Measurements from ENCODE around the gene NDRG4. TPM values are rescaled to one million over a fixed set of nuclear protein-coding genes. Genes with fewer than 3 reads are reported as not detected.
A peak's percentile ranks its signal among the peaks of the same experiment; 100 is the strongest.
"Not testable (repeated sequence)": the region's sequence is repeated elsewhere in the genome, so short reads cannot be mapped to it uniquely, and the experiment has no call there.

NDRG4 gene
- total RNA-seq, 2 donors from 2014 or later = 5.2 TPM

DNA sequence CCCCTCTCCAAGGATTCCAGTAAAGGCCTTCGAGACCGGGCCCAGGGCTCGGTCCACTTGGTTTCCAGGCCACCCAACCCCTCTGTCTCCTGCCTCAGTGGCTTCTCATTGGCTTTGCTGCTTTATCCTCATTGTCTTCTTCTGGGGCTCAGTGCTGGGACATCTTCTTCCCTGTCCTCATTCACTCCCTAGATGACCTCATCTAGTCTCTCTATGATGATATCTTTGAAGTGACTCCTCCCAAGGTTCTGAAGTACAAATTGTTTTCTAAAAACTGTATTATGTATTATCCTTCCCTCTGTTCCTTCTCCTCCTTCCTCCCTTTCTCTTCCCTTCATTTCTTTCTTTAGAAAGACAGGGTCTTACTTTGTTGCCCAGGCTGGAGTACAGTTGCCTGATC, 27.1 kb upstream of the NDRG4 start:
- Mint-ChIP-seq H3K9me3 (no peaks in the 10 kb centered on the region), H3K4me1 (ENCODE audit: low read depth) (no peaks in the 10 kb centered on the region), H3K4me3 (no peak overlapping the region), H3K27me3 (ENCODE audit: low read depth) (peaks cover 32% of the 10 kb centered on the region), H3K36me3 (ENCODE audit: insufficient read depth in 2 of 2) (no peaks in the 10 kb centered on the region), H3K27ac (no peak overlapping the region)
- no peak for ATAC-seq (replicated peaks in 1 of 2)
- no peak for DNase-seq

DNA sequence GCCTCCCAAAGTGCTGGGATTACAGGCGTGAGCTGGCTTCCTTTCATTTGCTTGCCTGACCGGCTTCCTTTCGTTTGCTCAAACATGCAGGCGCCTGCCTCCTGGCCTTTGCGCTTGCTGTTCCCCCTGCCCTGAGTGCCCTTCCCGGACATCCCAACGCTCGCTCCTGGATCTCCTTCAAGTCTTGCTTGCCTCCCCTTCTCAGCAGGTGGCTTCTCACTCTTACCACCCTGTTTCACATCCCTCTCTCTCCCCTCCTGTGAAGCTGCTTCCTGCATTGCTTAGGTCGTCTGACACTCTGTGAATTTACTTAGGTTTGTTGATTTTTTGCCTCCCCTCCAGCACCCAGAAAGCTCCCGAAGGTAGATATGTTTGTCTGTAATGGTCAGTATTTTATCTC, 25.6 kb upstream of the NDRG4 start:
- Mint-ChIP-seq H3K9me3 (no peaks in the 10 kb centered on the region), H3K36me3 (ENCODE audit: insufficient read depth in 2 of 2) (no peaks in the 10 kb centered on the region), H3K4me3 (no peak overlapping the region), H3K27me3 (ENCODE audit: low read depth) (peaks cover 21% of the 10 kb centered on the region), H3K4me1 (ENCODE audit: low read depth) (no peaks in the 10 kb centered on the region), H3K27ac (no peak overlapping the region)
- DNase-seq (no peak), ATAC-seq (replicated peaks in 1 of 2) (no peak)

DNA sequence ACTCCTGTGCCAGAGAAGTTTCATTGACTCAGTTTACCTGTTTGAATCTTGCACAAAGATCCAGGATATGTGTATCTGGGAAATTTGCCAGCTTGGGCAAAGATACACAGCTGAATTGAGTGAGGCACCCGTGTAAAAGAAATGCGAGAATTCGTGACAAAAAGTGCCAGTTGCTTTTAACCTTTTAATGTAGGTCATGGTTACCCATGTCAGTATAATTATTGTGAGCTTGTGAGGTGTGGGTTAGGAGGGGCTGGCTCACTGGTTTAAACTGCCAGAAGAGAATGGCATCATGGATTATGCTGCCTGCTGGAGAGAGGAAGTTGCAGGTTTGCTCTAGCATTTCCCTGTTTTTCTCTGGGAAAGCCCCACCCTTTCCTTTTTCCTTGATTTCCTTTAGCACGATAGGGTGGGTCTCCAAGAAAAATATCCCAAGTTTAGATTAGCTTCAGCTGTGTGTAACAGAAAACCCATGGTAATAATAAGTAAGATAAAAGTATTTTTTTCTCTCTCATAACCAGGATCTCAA, 24.8 kb upstream of the NDRG4 start:
- no peak overlapping the region for H3K27ac Mint-ChIP-seq
- H3K4me1 Mint-ChIP-seq (ENCODE audit: low read depth) = no peaks in the 10 kb centered on the region
- no peaks in the 10 kb centered on the region for H3K36me3 Mint-ChIP-seq (ENCODE audit: insufficient read depth in 2 of 2)
- no peak overlapping the region for H3K4me3 Mint-ChIP-seq
- H3K27me3 Mint-ChIP-seq (ENCODE audit: low read depth) = peaks cover 17% of the 10 kb centered on the region
- DNase-seq (no peak), ATAC-seq (replicated peaks in 1 of 2) (no peak)
- H3K9me3 Mint-ChIP-seq = no peaks in the 10 kb centered on the region

DNA sequence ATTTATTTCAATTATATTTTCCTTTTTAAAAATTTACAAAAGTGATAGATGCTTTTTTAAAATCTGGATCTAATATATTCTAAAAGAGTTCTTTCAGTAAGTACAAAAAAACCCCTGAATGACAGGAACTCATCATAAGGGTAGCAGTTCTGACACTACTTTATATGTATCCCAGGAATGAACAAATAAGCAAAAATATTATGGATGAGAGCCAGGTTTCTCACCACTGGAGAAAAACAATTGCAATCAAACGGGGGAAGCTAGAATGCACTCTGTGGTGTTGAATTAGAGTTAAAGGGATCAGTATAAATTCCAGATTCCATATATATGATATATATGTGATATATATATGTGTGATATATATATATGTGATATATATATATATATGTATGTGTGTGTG, 23.2 kb upstream of the NDRG4 start:
- no peak overlapping the region for H3K4me3 Mint-ChIP-seq
- no peak for ATAC-seq (replicated peaks in 1 of 2)

DNA sequence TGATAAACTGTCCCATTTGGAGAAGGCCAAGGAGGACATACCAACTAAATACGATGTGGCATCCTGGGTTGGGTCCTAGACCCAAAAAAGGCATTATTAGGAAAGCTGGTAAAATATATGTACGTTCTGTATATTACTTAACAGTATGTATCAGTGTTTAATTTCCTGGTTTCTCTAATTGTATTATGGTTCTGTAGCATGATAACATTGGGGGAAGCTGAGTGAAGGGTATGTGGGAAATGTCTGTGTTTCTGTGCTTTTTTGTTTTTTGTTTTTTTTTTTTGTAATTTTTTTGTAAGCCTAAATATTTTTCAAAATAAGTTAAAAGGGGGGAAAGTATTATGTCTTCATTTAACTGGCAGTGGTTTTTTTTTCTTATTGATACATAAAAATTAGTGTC, 21.5 kb upstream of the NDRG4 start:
- H3K27me3 Mint-ChIP-seq (ENCODE audit: low read depth) = peaks cover 23% of the 10 kb centered on the region
- H3K9me3 Mint-ChIP-seq = no peaks in the 10 kb centered on the region
- H3K36me3 Mint-ChIP-seq (ENCODE audit: insufficient read depth in 2 of 2) = no peaks in the 10 kb centered on the region
- H3K27ac Mint-ChIP-seq = no peak overlapping the region
- H3K4me1 Mint-ChIP-seq (ENCODE audit: low read depth) = no peaks in the 10 kb centered on the region
- no peak overlapping the region for H3K4me3 Mint-ChIP-seq
- ATAC-seq (replicated peaks in 1 of 2) (no peak), DNase-seq (no peak)

More for the DNA sequence above, 23.2 kb upstream of the NDRG4 start:
- DNase-seq = no peak
- H3K36me3 Mint-ChIP-seq (ENCODE audit: insufficient read depth in 2 of 2) = no peaks in the 10 kb centered on the region
- no peak overlapping the region for H3K27ac Mint-ChIP-seq
- H3K9me3 Mint-ChIP-seq = no peaks in the 10 kb centered on the region
- no peaks in the 10 kb centered on the region for H3K4me1 Mint-ChIP-seq (ENCODE audit: low read depth)
- peaks cover 12% of the 10 kb centered on the region for H3K27me3 Mint-ChIP-seq (ENCODE audit: low read depth)

DNA sequence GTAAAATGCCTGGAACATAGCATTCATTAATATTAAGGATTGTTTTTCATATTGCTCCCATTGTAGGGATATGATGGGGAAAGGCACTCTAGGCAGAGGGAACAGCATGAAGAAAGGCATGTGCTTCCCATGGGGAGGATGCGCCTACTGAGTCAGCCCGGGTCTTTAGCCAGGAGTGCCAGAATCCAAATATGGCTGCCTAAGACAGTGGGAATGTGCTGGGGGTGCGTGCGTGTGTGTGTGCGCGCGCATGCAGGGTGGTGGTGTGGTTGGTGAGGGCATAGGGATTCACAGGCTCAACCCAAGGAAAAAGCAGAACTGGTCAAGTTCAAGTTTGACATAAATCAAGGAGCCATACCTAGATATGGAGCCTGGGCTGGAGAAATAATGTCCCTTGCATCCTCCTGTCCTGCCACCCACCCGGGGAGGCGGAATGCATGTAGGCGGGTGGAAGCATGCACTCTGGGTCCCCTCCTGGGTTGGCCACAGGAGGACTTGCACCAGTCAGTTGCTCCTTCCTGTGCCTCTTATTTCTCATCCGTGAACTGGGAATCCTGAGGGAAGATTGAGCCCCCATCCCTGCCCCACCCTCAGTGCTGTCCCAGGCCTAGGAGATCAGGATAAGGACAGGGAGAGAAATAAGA, 18.6 kb upstream of the NDRG4 start:
- H3K4me3 Mint-ChIP-seq = no peak overlapping the region
- no peak for ATAC-seq (replicated peaks in 1 of 2)

DNA sequence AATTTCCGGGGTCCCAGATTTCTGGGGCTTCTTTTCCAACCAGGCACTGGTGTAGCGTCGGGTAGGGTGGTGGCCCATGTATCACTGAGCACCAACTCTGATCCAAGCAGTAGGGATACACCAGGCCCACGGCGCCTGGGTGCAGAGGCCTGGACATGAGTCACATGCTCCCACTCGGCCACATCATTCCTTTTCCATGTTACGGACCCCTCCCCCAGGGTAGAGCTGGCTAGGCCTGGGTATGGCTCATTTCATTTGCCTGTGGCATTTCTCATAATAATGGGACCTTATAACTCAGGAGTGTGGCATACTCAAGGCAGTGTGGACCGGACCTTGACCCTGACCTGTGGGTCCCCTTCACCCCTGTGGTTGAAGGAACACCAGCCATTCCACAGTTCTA, 18.0 kb upstream of the NDRG4 start:
- H3K9me3 Mint-ChIP-seq = no peaks in the 10 kb centered on the region

More for the DNA sequence above, 18.6 kb upstream of the NDRG4 start:
- no peaks in the 10 kb centered on the region for H3K36me3 Mint-ChIP-seq (ENCODE audit: insufficient read depth in 2 of 2)
- no peaks in the 10 kb centered on the region for H3K4me1 Mint-ChIP-seq (ENCODE audit: low read depth)
- no peak overlapping the region for H3K27ac Mint-ChIP-seq
- H3K9me3 Mint-ChIP-seq = no peaks in the 10 kb centered on the region
- H3K27me3 Mint-ChIP-seq (ENCODE audit: low read depth) = peaks cover 14% of the 10 kb centered on the region
- no peak for DNase-seq

DNA sequence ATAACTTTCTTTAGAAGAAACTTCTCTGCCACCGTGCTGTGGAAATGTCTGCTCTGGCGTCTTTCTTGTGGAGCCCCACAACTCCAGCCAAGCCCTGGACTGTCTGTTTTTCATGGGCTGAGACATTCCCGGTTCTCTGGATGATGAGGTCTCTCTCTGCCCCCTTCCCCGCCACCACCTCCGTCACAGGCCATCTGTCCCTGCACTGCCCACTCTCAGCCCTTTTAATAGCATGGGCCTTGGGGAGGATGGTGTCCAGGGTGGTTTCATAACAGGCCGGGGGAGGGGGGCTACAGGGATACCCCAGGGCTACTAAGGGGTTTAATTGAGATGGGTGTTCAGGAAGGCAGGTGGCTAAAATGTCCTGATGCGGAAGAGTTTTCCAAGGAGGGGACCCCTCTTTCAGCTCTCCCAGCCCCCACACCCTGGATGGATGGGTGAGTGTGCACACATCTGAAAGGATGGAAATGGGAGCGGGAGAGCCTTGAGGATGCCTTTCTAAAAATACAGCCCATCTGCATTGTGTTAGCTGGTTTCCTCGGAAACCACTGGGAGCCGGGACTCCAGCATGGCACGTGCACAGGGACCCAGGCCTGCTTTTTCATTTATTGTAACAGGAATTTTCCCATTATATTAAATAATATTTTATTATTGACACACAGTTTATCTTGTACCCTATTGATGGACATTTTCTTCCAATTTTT, 14.6 kb upstream of the NDRG4 start:
- H3K27ac Mint-ChIP-seq = no peak overlapping the region
- DNase-seq (no peak), ATAC-seq (replicated peaks in 1 of 2) (no peak)
- H3K4me3 Mint-ChIP-seq = no peak overlapping the region
- H3K36me3 Mint-ChIP-seq (ENCODE audit: insufficient read depth in 2 of 2) = no peaks in the 10 kb centered on the region
- H3K4me1 Mint-ChIP-seq (ENCODE audit: low read depth) = no peaks in the 10 kb centered on the region
- H3K27me3 Mint-ChIP-seq (ENCODE audit: low read depth) = peaks cover 14% of the 10 kb centered on the region
- H3K9me3 Mint-ChIP-seq = no peaks in the 10 kb centered on the region

More for the DNA sequence above, 18.0 kb upstream of the NDRG4 start:
- ATAC-seq (replicated peaks in 1 of 2) (no peak), DNase-seq (no peak)
- no peaks in the 10 kb centered on the region for H3K36me3 Mint-ChIP-seq (ENCODE audit: insufficient read depth in 2 of 2)
- H3K4me3 Mint-ChIP-seq = no peak overlapping the region
- H3K4me1 Mint-ChIP-seq (ENCODE audit: low read depth) = no peaks in the 10 kb centered on the region
- no peak overlapping the region for H3K27ac Mint-ChIP-seq
- peaks cover 14% of the 10 kb centered on the region for H3K27me3 Mint-ChIP-seq (ENCODE audit: low read depth)

DNA sequence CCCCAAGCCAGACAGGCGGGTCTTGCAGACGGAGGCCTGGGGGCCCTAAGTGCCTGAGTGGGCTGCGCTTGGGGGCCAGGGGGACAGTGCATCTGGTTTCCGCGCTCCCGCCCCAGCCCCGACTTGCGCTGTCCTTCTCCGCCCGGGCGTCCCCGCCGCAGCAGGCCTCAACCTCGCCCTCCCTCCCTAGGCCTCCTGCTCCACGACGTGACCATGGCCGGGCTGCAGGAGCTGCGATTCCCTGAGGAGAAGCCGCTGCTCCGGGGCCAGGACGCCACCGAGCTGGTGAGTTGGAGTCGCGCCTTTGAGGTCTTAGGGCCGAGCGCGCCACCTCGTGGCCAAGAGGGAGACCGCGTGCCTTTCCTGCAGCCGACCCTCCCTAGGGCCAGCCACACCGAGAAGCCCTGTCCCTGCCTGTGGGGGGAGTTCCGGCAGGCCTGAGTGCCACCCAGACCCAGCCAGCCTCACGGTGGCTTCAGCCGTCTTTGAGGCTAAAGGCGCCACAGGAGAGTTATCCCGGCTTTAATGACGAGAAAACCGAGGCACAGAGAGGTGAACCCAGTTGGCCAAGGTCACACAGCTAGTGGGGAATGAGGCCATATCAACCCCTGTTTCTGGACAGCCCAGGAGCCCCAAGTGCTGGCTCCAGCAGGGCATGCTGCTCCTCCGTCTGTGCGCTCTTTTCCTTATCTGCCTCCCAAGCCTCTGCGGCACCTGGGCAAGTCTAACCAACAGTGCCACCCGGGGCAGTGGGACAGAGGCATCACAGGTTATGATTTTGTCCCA, 12.2 kb upstream of the NDRG4 start:
- peak; percentile 79 to 80 for DNase-seq
- ATAC-seq (replicated peaks in 1 of 2) = peak; percentile 86 to 90
- Mint-ChIP-seq H3K9me3 (no peaks in the 10 kb centered on the region), H3K4me3 (peak overlapping the region in 1 of 2 donors; percentile 47), H3K27ac (no peak overlapping the region), H3K36me3 (ENCODE audit: insufficient read depth in 2 of 2) (no peaks in the 10 kb centered on the region), H3K4me1 (ENCODE audit: low read depth) (no peaks in the 10 kb centered on the region), H3K27me3 (ENCODE audit: low read depth) (peaks cover 7% of the 10 kb centered on the region)

DNA sequence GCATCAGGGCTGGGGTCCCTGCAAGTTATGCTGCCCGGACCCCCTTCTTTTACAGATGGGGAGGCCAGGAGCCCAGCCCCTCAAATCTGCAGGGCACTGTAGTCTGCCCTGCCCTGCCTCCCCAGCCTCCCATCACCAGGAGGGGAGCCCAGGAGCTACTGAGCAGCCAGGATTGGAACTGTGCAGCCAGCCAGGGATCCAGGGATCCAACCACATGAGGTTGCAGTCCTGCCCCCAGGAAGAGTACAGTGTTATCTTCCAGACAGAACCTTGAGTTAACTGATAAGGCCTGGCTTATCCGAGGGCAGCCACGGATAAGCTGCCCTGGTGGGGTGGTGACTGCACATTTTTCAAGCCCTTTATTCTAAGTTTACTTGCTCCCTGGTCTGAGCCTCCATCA, 11.4 kb upstream of the NDRG4 start:
- DNase-seq (no peak), ATAC-seq (replicated peaks in 1 of 2) (no peak)
- no peaks in the 10 kb centered on the region for H3K36me3 Mint-ChIP-seq (ENCODE audit: insufficient read depth in 2 of 2)
- no peaks in the 10 kb centered on the region for H3K27me3 Mint-ChIP-seq (ENCODE audit: low read depth)
- H3K4me1 Mint-ChIP-seq (ENCODE audit: low read depth) = no peaks in the 10 kb centered on the region
- no peak overlapping the region for H3K4me3 Mint-ChIP-seq
- no peaks in the 10 kb centered on the region for H3K9me3 Mint-ChIP-seq
- no peak overlapping the region for H3K27ac Mint-ChIP-seq

DNA sequence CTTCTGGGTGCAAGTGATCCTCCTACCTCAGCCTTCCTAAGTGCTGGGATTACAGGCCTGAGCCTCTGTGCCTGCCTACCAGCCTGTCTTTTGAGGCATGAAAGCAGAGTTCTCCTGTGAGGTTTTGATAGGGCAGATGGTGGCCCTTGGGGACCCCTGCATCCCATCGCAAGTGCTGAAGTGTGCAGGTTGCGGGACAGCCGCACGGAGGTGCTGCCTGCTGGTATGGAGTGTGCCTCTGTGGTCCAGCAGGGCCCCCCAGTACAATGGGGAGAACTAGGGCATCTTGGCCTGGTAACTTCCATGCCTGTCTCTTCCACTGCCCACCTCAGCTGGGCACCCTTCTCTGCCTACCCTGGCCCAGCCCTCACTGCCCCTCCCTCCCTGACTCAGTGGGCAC, 9.9 kb upstream of the NDRG4 start:
- no peak for DNase-seq
- Mint-ChIP-seq H3K4me3 (no peak overlapping the region), H3K27ac (no peak overlapping the region), H3K36me3 (ENCODE audit: insufficient read depth in 2 of 2) (no peaks in the 10 kb centered on the region), H3K27me3 (ENCODE audit: low read depth) (no peaks in the 10 kb centered on the region), H3K4me1 (ENCODE audit: low read depth) (peaks cover 7% of the 10 kb centered on the region), H3K9me3 (no peaks in the 10 kb centered on the region)
- ATAC-seq (replicated peaks in 1 of 2) = no peak

DNA sequence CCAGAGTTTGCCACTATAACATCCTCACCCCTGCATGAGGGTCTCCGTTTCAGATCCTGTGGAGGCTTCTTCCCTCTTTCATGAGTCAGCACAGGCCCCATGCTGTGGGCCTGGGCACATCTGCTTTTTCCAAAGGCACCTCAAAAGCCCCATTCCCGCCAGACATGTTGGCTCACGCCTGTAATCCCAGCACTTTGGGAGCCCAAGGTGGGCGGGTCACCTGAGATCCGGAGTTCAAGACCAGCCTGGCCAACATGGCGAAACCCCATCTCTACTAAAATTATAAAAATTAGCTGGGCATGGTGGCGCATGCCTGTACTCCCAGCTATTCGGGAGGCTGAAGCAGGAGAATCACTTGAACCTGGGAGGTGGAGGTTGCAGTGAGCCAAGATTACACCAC, 9.4 kb upstream of the NDRG4 start:
- not testable (repeated sequence) for H3K27me3 Mint-ChIP-seq (ENCODE audit: low read depth); H3K4me3 Mint-ChIP-seq; H3K27ac Mint-ChIP-seq; H3K9me3 Mint-ChIP-seq; H3K36me3 Mint-ChIP-seq (ENCODE audit: insufficient read depth in 2 of 2); ATAC-seq (replicated peaks in 1 of 2); DNase-seq
- peaks cover 12% of the 10 kb centered on the region for H3K4me1 Mint-ChIP-seq (ENCODE audit: low read depth)

DNA sequence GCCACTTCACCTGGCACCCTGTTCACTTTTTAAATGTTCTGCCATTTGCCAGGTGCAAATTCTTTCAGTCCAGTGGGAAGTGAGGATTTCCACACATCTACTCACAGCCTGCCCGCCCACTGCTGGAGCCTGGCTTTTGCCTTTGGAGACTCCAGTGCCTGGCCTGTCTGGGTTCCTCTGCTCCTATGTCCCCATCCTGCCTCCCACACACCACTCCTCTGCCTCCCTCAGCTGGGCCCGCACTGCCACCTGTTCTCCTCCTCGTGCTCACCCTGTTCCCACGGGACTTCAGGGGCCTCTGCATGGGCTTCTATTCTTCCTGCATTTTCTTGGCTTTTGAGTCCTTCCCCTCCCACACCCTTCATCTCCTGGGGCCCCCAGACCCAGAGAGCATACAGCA, 7.9 kb upstream of the NDRG4 start:
- Mint-ChIP-seq H3K9me3 (no peaks in the 10 kb centered on the region), H3K4me1 (ENCODE audit: low read depth) (peaks cover 21% of the 10 kb centered on the region), H3K27me3 (ENCODE audit: low read depth) (no peaks in the 10 kb centered on the region), H3K4me3 (no peak overlapping the region), H3K36me3 (ENCODE audit: insufficient read depth in 2 of 2) (no peaks in the 10 kb centered on the region), H3K27ac (no peak overlapping the region)
- DNase-seq (no peak), ATAC-seq (replicated peaks in 1 of 2) (no peak)
